Neural progenitor cell (in vitro differentiated cells): Measurements from ENCODE around the gene ARHGAP22. TPM values are rescaled to one million over a fixed set of nuclear protein-coding genes. Genes with fewer than 3 reads are reported as not detected.
A peak's percentile ranks its signal among the peaks of the same experiment; 100 is the strongest.

Source experiments
- DNase-seq: peaks from one replicate; pipeline ENCODE4 v3.0.0-alpha.2; 2016; ENCODE audit warnings: low spot score
- H2AFZ ChIP-seq: fragments of 200-600 bp; sonication (generic); replicated peaks from 2 replicates; pipeline ENCODE4 v1.6.1; 2016; ENCODE audit warnings: antibody characterized with exemption
- H3F3A ChIP-seq: fragments of 200-600 bp; sonication (generic); 2 replicates; pipeline ENCODE4 v1.6.1; 2016; ENCODE audit warnings: antibody characterized with exemption, low read depth
- H3K27ac ChIP-seq: fragments of 200-600 bp; sonication (generic); 2 replicates; pipeline ENCODE4 v1.5.1; 2016; ENCODE audit warnings: mild to moderate bottlenecking
- H3K27me3 ChIP-seq: fragments of 200-600 bp; sonication (generic); 2 replicates; pipeline ENCODE4 v1.6.1; 2016; ENCODE audit warnings: mild to moderate bottlenecking, moderate library complexity
- H3K36me3 ChIP-seq: fragments of 200-600 bp; sonication (generic); 2 replicates; pipeline ENCODE4 v1.5.1; 2016
- H3K4me1 ChIP-seq: fragments of 200-600 bp; sonication (generic); 2 replicates; pipeline ENCODE4 v1.6.1; 2016; ENCODE audit warnings: mixed run types
- H3K4me2 ChIP-seq: fragments of 200-600 bp; sonication (generic); 2 replicates; pipeline ENCODE4 v1.6.1; 2016
- H3K4me3 ChIP-seq: fragments of 200-600 bp; sonication (generic); 2 replicates; pipeline ENCODE4 v1.5.1; 2016
- H3K79me2 ChIP-seq: fragments of 200-600 bp; sonication (generic); 2 replicates; pipeline ENCODE4 v1.6.1; 2016; ENCODE audit warnings: low read depth
- H3K9ac ChIP-seq: fragments of 200-600 bp; sonication (generic); 2 replicates; pipeline ENCODE4 v1.6.1; 2016
- H3K9me3 ChIP-seq: fragments of 200-600 bp; sonication (generic); 2 replicates; pipeline ENCODE4 v1.5.1; 2016; ENCODE audit warnings: low read depth
- H4K20me1 ChIP-seq: fragments of 200-600 bp; sonication (generic); 2 replicates; pipeline ENCODE4 v1.6.1; 2016; ENCODE audit warnings: low read depth
- H3K27ac Mint-ChIP-seq: 3 replicates; pipeline ENCODE4 v1.8.0; 2021; ENCODE audit warnings: mixed read lengths
- H3K27me3 Mint-ChIP-seq: 2 replicates; pipeline ENCODE4 v1.8.0; 2022; ENCODE audit warnings: low read depth, mild to moderate bottlenecking, inconsistent platforms, moderate library complexity, mixed read lengths; ENCODE audit not compliant: insufficient read depth
- H3K36me3 Mint-ChIP-seq: 3 replicates; pipeline ENCODE4 v1.8.0; 2021; ENCODE audit warnings: mixed read lengths
- H3K4me1 Mint-ChIP-seq: 3 replicates; pipeline ENCODE4 v1.8.0; 2021; ENCODE audit warnings: mixed read lengths
- H3K4me3 Mint-ChIP-seq: 3 replicates; pipeline ENCODE4 v1.8.0; 2021; ENCODE audit warnings: mild to moderate bottlenecking, moderate library complexity, mixed read lengths
- H3K9me3 Mint-ChIP-seq: 3 replicates; pipeline ENCODE4 v1.8.0; 2020; ENCODE audit warnings: mixed read lengths
- EZH2 ChIP-seq: fragments of 200-600 bp; sonication (generic); IDR thresholded peaks from 2 replicates; pipeline ENCODE4 v1.6.1; 2017; ENCODE audit warnings: antibody characterized with exemption, mild to moderate bottlenecking, moderate library complexity
- EZH2phosphoT487 ChIP-seq: fragments of 200-600 bp; sonication (generic); IDR thresholded peaks from 2 replicates; pipeline ENCODE4 v1.6.1; 2017; ENCODE audit warnings: antibody characterized with exemption
- total RNA-seq: library from RNA; depleted of rRNA; stranded (reverse); fragments of >200 nt; gene quantifications from 2 replicates; pipeline ENCODE4 v1.2.3, GENCODE V29; 2015; ENCODE audit warnings: low replicate concordance
- TF ChIP-seq, protein P1 (sequence below): fragments of 200-600 bp; sonication (generic); IDR thresholded peaks from 2 replicates; pipeline ENCODE4 v1.5.1; 2017; ENCODE audit warnings: antibody characterized with exemption, mild to moderate bottlenecking

ARHGAP22 gene, protein sequence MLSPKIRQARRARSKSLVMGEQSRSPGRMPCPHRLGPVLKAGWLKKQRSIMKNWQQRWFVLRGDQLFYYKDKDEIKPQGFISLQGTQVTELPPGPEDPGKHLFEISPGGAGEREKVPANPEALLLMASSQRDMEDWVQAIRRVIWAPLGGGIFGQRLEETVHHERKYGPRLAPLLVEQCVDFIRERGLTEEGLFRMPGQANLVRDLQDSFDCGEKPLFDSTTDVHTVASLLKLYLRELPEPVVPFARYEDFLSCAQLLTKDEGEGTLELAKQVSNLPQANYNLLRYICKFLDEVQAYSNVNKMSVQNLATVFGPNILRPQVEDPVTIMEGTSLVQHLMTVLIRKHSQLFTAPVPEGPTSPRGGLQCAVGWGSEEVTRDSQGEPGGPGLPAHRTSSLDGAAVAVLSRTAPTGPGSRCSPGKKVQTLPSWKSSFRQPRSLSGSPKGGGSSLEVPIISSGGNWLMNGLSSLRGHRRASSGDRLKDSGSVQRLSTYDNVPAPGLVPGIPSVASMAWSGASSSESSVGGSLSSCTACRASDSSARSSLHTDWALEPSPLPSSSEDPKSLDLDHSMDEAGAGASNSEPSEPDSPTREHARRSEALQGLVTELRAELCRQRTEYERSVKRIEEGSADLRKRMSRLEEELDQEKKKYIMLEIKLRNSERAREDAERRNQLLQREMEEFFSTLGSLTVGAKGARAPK
- 1.7 and 5.1 TPM in 2 replicates for total RNA-seq

DNA sequence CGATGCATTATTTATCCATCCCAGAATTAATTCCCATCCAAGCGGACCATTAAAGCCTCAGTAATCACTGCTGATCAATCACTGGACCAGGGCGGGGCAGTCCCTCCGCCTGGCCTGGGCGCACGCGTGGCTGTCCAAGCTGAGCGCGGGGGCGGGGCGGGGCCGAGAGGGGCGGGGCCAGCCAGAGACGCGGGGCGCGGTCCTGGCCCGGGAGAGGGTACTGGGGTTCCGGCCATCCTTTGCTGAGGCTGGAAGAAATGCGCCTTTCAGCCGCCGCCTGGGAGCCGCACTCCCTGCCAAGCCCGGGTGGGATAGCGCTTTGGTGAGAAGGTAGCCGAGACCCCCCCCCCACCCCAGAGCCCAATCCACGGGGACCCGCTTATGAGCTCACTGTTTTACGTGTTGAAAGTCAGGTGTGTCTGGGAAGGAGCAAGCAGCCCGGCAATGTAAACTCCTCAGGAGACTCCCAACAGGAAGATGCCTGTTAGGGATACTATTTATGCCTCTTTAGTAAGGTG lies at the start of gene ARHGAP22:
Gene ARHGAP22 (minus strand): TSS at position 83 of the 518 bp plus-strand sequence. CDS start 277 bp downstream, outside the sequence.
- peaks cover 13% of the 10 kb centered on the region for H3K4me1 ChIP-seq
- H3K27ac ChIP-seq: no peak within 1 kb of the TSS
- no peaks in the 10 kb centered on the region for H3K9me3 ChIP-seq
- H3K27me3 Mint-ChIP-seq: peaks cover 9% of the 10 kb centered on the region
- peak within 1 kb of the TSS; percentile 82 for H2AFZ ChIP-seq
- peak within 1 kb of the TSS; percentile 71 for H3K4me3 Mint-ChIP-seq
- no peak within 1 kb of the TSS for H3K27ac Mint-ChIP-seq
- H3K36me3 Mint-ChIP-seq: no peaks in the 10 kb centered on the region
- peak within 1 kb of the TSS; percentile 42 for H3K4me3 ChIP-seq
- no peaks in the 10 kb centered on the region for H3K36me3 ChIP-seq
- H3K4me1 Mint-ChIP-seq: no peaks in the 10 kb centered on the region
- H3K9ac ChIP-seq: no peak within 1 kb of the TSS
- DNase-seq: peak; percentile 62
- no peaks in the 10 kb centered on the region for H3K79me2 ChIP-seq
- TF ChIP-seq EZH2 (peak; percentile 25), EZH2phosphoT487 (no peak)
- H3K4me2 ChIP-seq: peak within 1 kb of the TSS; percentile 80
- peaks cover 29% of the 10 kb centered on the region for H3K27me3 ChIP-seq
- H3K9me3 Mint-ChIP-seq: no peaks in the 10 kb centered on the region
- no peaks in the 10 kb centered on the region for H3F3A ChIP-seq
- H4K20me1 ChIP-seq: no peaks in the 10 kb centered on the region

DNA sequence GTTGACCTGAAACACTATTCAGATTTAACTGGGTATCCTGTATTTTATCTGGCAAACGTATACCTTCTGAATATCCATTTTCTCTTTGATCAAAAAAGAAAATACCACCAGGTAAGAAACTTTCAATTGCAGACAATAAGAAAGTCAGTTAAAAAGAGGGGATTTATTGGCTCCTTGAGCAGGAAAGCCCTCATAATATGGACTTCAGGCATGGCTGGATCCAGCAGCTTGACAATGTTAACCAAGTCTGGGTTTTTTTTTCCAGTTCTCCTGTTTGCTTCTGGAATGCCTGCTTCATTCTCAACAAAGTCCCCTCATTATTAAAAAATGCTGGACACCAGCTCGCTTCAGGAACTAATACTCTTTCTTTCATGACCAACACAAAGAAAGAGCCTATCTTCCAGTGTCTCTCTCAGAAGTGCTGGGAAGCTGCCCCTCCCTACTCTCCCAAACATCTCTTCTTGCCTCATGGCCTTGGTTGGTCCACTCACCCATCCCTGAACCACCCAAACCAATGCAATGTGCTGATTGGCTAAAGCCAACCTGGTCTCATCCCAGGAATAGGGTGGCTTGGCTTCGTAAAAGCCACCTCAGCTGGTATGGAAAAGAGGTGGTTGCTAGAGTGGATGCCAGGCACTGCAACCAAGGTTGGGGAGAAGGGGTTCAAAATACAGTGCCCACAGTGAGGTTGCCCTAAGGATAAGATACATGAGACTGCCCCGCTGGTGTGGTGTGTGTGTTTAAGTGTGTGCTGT lies 49.2 kb upstream of the ARHGAP22 start:
- H3K9ac ChIP-seq: no peak overlapping the region
- no peak overlapping the region for H2AFZ ChIP-seq
- Mint-ChIP-seq H3K4me3 (no peak overlapping the region), H3K27me3 (peaks cover 16% of the 10 kb centered on the region), H3K9me3 (no peaks in the 10 kb centered on the region), H3K27ac (no peak overlapping the region), H3K4me1 (peaks cover 7% of the 10 kb centered on the region), H3K36me3 (no peaks in the 10 kb centered on the region)
- no peak overlapping the region for H3K4me3 ChIP-seq
- H3F3A ChIP-seq: no peaks in the 10 kb centered on the region
- no peak for TF ChIP-seq EZH2
- TF ChIP-seq EZH2phosphoT487: no peak
- TF ChIP-seq, protein P1, sequence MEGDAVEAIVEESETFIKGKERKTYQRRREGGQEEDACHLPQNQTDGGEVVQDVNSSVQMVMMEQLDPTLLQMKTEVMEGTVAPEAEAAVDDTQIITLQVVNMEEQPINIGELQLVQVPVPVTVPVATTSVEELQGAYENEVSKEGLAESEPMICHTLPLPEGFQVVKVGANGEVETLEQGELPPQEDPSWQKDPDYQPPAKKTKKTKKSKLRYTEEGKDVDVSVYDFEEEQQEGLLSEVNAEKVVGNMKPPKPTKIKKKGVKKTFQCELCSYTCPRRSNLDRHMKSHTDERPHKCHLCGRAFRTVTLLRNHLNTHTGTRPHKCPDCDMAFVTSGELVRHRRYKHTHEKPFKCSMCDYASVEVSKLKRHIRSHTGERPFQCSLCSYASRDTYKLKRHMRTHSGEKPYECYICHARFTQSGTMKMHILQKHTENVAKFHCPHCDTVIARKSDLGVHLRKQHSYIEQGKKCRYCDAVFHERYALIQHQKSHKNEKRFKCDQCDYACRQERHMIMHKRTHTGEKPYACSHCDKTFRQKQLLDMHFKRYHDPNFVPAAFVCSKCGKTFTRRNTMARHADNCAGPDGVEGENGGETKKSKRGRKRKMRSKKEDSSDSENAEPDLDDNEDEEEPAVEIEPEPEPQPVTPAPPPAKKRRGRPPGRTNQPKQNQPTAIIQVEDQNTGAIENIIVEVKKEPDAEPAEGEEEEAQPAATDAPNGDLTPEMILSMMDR: no peak
- no peak overlapping the region for H3K27ac ChIP-seq
- no peak for DNase-seq
- H3K36me3 ChIP-seq: no peaks in the 10 kb centered on the region
- no peak overlapping the region for H3K4me2 ChIP-seq
- no peaks in the 10 kb centered on the region for H3K79me2 ChIP-seq
- H3K9me3 ChIP-seq: no peaks in the 10 kb centered on the region
- peaks cover 36% of the 10 kb centered on the region for H3K27me3 ChIP-seq
- no peaks in the 10 kb centered on the region for H4K20me1 ChIP-seq
- H3K4me1 ChIP-seq: no peaks in the 10 kb centered on the region

DNA sequence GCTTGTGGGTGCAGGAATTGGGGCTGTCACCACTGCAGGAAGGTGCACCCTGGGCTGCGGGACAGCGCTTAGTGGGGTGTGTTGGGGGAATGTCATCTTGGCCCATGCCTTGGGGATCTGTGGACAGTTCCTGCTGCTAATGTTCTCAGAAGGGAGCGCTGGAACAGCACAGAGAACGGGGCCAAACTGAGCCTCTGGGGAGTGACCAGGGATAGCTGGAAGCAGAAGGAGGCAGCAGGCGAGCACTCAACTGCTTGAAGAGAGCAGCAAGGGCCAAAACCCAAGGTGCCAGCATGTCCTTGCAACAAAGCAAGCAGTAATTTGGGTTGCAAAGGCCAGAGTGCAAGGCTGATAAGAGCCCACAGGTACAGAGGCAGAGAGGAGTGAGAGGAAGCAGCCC lies 48.5 kb upstream of the ARHGAP22 start:
- Histone ChIP-seq H3K4me2 (no peak overlapping the region), H3K79me2 (no peaks in the 10 kb centered on the region), H3K9ac (no peak overlapping the region), H3F3A (no peaks in the 10 kb centered on the region), H3K27me3 (peaks cover 33% of the 10 kb centered on the region), H3K36me3 (no peaks in the 10 kb centered on the region), H2AFZ (no peak overlapping the region), H3K4me1 (no peaks in the 10 kb centered on the region), H3K9me3 (no peaks in the 10 kb centered on the region), H4K20me1 (no peaks in the 10 kb centered on the region), H3K4me3 (no peak overlapping the region), H3K27ac (no peak overlapping the region)
- Mint-ChIP-seq H3K36me3 (no peaks in the 10 kb centered on the region), H3K9me3 (no peaks in the 10 kb centered on the region), H3K27ac (no peak overlapping the region), H3K4me1 (peaks cover 4% of the 10 kb centered on the region), H3K4me3 (no peak overlapping the region), H3K27me3 (peaks cover 17% of the 10 kb centered on the region)
- DNase-seq: no peak
- TF ChIP-seq EZH2phosphoT487 (no peak), EZH2 (no peak)
- TF ChIP-seq, protein P1: no peak
